22Rv1 (cell line): ENCODE data around the gene DNAJB1.

Experiments used
- CTCF ChIP-seq: fragments of 450-650 bp; IDR thresholded peaks from 2 replicates; pipeline ENCODE4 v1.5.1; 2017; ENCODE audit warnings: mild to moderate bottlenecking
- ZFX ChIP-seq: fragments of 450-650 bp; IDR thresholded peaks from 2 replicates; pipeline ENCODE4 v1.6.1; 2017; ENCODE audit warnings: antibody characterized with exemption, borderline replicate concordance

GRCh38 chr19:14562660-14563589 is 44.7 kb upstream of the DNAJB1 start:
- TF ChIP-seq CTCF (no peak), ZFX (no peak)
